Measurements from ENCODE around the gene LSG1.

The LSG1 gene

DNA sequence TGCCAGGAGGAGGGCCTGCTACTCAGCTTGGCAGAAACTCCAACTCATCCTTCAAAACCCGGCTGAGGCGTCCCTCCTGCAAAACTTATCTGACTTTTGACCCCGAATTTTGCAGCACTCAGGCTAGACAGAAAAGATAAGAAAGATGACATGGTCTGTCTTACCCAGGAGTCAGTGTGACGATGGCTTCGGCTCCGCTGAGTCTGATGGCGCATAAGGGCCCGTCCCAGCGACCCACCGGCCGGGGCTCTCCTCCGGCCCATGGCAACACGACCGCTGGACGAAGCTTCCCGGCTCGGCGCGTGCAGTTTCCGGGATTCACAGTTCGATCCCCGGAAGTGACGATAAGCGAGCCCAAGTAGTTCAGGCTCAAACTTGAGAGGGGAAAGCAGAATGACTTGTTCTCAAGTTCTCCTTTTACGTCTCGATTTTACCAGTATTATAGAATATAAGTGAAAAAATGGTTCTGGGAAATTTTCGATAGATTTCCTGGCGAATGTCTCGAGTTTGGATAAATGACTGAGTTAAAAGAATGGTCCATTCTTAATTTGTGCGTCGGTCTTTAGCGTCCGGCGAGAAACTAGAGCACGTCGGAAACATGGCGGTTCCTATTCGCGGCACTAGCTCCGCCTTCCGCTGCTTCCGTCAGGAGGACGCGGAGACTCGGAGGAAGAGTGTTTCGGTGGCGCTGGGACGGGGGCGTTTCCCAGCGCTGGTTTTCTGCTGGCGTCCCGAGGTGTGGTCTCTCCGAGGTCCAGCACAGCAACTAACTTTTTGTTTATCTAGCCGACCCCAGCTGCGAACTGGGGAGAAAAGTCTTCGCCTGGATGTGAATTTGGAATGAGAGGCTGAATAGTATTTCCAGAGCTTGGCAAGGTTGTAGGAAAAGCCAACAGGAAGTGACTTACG, at the start of gene LSG1:
LSG1 (minus strand) TSS at position 292 of the 909 bp plus-strand sequence; CDS start at position 263, 29 bp downstream.
- DNase-seq = peak; percentile 82 to 88

DNA sequence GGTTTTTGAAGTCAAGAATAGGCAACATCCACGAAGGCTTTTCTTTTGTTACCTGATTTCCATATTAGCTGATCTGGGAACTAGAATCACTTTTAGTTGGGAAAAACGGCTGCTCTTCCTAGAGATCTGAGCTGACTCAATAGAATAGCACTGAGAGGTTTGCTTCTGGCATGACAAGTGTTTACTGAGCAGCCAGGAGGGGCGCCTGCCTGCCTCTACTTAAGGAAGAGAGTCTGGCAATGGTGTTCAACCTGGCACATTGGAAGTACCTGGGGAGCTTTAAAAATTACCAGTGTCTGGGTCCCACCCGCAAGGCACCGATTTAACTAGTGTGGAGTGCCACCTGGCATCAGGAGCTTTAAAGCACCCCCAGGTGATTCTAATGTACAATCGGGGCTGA, 48.1 kb upstream of the LSG1 start:
- DNase-seq = no peak

DNA sequence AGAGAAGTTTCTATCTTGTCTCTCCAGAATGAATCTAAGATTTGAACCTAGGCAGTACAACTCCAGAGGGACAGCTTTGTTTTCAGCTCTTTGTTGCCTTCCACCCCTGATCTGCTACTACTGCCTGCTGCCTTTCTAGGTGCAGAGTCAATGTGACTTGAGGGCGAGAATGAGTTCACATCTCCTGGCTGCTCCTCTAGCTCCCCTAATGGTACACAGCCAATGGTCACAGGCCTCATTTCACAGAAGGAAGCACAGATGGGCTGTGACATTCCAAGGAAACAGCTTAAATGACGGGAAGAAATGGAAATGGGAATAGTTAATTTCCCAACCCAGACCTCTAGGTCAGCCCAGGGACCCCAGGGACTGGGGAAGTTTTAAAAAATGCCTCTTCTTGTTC, 46.1 kb upstream of the LSG1 start:
- DNase-seq = no peak

DNA sequence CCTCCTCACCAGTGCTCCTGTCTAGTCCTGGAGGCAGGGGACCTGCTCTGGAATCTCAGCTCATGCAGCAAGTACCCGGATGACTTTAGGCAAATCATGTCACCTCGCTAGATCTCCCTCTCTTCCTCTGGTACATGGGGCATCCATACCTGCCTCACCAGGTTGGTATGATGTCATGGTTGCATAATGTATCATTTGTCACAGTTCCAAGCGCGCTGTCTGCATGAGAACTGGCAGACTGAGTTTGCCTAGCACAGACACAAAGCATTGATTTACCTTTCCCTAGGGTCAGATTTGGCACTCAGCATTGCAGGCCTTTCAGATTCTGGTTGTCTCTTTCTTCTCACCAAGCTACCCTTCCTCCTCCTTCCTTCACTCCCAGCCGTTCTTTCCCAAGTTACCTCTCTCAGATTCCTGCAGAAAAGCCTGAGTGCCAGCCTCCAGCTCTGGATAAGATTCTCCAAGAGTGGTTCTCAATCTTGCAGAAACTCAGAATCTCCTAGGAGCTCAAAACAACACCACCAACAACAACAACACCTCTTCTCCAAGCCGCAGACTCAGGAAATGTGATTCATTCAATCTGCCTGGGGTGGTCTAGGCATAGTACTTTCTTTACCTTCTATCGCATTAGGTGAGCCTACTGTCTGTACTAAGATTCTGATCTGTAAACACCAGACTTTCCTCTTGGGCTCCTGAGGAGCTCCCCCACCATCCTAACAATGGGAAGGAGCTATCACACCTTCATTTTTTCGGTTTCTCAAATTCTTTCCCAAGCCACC, 43.2 kb upstream of the LSG1 start:
- DNase-seq = no peak

DNA sequence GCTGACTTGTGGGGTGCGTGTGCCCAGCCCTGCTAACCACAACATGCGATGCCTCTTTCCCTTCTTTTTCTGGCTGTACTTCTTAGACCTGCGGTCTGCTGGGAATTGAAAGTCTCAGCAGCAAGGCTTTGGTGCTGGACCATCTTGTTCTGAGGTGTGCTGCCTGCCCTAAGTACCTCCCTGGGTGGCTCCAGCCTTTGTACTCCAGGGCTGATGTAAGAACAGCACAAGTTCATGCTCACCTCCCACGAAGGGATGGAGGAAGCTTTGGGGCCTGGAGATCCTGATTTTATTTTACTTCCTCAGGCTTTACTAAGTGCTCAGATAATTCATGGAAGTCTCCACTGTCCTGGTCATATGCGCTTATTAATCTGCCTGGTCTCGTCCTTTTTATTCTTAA, 42.6 kb upstream of the LSG1 start:
- no peak for DNase-seq

DNA sequence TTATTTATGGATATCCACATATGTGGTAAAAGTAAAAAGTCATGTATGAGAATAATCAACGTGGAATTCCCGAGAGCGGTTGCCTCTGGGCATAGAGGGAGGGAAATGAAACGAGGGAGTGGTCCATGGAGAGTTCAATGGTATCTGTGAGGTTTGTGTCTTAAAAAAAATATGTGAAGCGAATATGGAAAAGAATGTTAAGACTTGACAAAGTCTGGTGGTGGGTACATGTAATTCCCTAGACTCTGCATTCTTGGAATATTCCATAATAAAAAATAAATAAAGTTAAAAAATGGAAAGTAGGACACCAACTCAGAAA, 42.1 kb upstream of the LSG1 start:
- DNase-seq = no peak

DNA sequence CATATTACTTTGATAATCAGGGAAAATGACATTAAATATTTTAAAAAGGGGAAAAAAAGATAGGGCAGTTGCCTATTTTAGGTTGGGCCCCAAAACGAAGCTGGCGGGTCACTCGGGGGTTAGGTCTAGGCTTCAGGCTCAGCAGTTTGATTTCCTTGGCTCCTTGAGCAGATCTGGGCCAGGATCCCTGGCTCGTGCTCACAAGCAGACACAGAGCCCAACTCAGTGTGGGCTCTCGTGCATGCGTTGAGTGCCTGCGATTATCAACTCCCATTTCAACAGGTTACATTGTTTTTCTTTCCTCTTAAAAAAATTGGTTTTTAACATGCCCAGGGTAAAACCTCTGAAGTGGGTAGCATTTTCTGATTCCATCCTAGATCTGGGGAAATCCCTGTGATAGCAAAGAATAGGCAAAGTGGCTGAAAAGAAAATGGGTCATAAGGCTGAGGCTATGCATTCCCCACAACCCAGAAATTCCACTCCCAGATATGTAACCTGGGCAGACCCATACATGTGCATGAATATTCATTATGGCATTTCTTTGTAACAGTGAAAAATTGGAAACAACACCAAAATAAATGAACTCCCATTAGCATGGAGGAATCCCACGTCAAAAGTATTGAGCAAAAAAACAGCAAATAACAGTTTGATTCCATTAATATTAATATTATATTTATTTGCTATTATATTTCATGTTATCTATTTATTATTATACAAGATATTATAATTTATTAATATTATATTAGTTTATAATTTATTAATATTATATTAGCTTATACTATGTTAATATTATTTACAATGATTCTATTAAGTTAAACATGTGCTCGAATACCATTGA, 41.5 kb upstream of the LSG1 start:
- DNase-seq = no peak

DNA sequence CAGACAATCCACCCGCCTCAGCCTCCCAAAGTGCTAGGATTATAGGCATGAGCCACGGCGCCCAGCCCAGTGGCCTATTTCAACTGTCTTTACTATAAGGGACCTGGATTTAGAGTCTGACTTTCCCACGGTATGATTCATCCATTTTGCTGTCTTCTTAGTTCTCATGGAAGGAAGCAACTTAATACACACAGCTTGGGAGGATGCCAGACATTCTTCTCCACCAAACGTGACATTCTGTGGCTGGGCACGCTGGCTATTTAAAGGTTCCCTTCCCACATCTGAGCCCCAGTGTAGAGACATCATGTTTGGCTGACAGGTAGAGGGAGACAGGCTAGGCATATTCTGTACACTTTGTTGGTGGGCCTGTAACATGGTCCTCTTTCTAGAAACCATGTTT, 39.9 kb upstream of the LSG1 start:
- no peak for DNase-seq

DNA sequence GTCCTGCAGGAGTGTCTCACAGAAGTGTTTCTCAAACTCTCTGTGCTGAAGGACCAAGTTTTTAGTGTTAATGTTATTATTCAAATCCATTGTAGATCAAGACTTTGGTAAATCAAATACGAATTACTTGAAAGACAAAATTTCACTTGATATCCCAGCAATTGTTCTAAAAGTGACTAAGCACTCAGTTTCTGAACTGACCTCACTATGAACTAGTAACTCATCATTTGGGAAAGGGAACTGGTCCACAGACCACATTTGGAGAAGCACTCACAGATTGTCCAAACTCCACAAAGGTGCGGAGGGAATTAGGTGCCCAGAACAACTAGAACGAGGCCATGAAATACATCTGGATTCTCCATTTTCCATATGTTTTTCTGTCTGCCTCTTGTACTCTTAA, 39.3 kb upstream of the LSG1 start:
- no peak for DNase-seq

DNA sequence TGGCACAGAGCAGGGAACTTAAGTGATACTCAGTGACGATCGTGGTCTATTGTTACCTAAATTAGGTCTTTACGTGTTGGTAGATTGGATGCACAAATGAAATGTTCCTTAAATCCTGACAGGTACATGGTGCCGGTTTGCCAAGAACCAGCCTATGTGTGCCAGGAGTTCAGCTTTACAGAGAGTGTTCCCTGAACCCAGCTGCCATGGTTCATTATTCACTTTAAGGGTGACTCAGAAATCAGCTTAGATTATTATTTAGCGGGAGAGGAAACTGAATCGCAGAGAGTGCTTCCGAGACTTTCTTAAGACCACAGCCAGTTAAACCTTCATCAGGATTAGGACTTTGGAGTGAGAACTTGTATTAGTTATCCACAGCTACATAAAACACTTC, 35.2 kb upstream of the LSG1 start:
- no peak for DNase-seq

DNA sequence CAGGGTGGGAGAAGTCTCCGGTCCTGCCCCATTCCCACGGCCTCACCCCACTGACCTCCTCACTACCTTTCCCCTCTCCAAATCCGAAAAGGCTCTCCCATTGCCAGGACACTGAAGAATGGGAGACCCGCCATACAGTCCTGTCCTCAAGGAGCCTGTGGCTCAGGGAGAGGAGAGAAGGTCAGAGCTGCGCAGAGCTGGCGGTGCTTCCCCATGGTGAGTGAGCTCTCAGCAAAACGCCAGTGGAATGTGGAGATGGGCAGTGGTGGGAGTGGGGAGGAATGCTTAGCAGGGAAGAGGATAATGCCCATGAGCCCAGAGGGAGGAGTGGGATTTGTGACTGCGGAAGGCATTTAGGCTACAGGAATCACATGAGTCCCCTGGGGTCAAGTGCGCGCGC, 33.8 kb upstream of the LSG1 start:
- DNase-seq = no peak

DNA sequence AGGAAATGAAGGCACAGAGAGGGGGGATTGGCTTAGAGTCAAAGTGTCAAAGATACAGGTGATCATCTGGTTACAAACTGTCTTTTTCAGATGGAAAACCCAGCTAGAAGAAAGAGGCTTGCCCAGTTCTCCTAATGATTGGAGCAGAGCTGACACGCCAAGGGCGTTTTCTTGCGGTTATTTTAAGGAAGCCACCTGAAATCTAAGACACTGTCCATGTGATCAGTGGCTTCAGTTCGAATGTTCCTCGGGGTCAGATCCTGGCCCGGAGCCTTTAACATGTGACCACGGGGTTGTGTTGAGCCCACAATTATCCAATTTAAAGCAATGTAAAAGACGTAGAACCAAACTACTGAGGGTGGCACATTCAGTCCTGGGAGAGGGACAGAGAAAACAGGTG, 33.2 kb upstream of the LSG1 start:
- DNase-seq = no peak

DNA sequence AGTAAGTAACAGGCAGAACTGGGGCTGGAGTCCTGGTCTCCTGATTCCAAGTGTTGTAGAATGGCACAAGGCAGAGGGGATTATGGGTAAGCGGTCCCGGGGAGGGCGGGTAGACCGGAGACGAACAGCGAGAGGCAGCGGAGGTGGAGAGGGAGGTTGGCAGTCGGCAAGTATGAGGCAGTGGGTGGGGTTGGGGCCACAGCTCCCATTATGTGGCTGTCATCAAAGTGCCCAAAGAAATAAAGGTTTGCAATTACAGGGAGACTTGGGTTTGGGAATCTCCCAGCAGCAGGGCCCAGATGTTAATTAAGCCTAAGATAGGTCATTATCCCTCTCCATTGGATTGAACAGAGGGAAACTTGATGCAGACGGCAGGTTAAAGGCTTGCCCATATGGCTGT, 30.6 kb upstream of the LSG1 start:
- no peak for DNase-seq

DNA sequence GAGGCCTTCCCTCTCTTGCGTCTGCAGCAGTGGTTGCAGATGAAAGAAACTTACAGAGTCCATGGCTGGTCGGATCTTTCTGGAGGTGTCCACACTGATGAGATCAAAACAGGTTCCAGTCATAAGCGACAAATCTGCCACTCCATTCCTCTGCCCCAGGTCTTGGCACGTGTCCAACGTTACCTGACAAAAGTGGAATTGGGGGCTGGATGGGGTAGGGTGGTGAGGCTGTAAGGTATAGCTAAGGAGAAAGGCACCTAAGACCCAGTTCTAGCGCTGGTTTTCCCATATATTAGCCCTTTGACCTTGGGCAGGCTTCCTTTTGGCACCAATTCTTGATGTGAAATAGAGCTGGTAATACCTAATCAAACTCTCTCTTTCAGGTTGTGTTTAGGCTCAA, 24.7 kb upstream of the LSG1 start:
- no peak for DNase-seq

DNA sequence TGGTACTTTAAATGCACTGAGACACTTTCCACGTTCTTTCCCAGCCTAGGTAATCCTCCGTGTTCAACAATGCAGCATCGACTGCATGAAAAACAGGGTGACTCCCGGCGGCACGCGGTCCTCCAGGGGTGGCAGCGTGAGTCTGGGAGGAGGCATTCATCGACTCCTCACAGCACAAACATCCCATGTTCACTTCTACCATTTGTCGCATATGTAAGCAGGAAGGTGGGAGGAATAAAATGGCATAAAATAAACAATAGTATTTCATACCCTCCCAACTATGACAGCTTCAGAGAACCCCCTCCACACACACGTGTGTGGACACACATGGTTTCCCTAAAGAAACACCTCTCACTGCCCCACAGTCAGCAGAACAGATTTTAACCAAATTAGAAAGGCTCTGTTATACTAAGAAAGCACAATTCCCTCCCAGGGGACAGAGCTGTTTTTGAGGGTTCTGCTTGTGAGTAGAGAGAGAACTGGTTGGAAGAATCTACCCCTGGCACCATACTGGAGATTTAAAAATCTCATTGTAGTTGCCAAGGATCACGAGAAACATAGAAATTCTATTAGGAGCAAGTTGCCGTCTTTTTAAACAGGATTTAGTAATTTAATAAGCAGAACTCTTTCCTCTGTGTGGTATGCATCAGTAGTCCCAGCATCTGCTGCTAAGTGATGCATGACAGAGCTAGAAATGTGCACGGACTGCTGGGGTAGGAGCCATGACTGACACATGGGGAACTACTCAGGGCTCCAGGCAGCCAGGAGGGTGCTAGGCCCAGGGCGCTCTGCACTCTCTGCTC, 19.7 kb upstream of the LSG1 start:
- no peak for DNase-seq

DNA sequence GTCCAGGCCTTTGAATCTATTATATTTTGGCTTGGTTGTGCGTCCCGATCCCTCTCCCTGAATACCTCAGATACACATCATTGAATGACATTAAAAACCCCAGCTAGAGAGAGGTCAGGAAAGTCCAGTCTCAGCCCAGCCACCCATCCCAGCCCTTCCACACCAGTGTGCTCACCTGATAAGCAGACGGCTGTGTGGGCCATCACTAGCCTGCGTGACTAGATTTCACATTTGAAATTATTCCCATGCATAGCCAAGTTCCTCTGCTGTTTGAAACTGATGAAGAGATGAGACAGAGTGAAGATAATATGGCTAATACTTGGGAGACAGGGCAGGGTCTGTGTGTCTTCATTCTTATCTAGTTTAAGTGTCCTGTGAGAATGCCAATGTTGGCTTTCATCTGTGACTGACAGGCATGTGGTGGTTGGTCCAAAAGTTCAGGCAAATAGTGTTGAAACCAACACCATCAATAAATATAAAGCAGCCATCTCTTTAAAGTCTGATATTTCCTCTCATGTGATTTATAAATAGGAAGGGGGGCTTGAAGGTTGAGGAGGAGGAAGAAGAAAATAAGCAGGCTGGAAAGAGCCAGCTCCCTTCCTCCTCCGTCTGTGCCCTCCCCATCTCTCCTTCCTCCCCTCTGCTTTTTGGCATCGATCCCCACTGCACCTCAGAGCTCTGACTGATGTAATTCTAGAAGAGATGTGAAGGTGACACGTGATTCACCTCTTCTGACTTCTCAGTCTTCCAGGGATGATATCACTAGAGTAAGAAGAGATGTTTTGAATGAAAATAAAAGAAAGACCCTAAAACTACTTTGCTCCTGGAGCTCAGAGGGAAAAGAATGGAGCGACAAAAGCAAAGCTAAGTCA, 18.7 kb upstream of the LSG1 start:
- no peak for DNase-seq

DNA sequence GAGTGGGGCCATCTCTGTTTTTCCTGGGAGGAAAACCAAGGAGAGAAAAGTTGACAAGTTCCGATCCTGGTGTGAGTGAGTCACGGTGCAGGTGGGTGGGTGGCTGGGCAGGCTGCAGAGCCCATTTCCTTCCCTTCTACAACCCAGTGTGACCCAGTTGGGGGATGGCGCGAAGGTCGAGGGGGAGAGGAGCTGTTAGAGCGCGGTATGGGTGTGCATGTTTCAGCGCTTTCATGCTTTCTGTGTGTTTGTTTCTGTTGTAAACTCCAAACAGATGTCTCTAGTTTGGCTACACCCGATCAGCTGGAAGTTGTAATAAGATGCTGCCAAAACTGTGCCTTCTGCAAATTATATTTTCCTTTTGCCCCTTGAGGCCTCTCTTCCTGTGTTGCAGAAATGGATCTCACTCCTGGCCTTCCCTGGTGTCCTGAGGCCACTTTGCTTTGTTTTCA, 17.5 kb upstream of the LSG1 start:
- DNase-seq = no peak

DNA sequence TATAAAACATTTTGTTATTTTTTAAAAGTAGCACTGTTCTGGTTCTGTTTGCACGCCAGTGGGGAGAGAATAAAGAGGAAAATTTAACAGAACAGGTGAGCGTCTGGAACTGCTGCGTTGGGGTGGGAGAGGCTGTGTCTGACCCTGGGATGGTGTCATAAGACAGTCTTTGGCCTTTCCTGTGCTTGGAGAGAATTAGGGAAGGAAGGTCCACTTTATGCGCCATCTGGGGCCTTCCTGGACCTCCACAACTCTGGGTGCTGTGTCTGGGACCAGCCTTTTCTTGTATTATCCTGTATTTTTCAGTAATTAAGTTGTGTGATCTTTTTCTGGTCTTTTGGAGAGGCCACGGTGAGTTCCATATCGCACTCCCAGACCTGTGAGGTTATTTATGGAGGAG, 17.0 kb upstream of the LSG1 start:
- no peak for DNase-seq

DNA sequence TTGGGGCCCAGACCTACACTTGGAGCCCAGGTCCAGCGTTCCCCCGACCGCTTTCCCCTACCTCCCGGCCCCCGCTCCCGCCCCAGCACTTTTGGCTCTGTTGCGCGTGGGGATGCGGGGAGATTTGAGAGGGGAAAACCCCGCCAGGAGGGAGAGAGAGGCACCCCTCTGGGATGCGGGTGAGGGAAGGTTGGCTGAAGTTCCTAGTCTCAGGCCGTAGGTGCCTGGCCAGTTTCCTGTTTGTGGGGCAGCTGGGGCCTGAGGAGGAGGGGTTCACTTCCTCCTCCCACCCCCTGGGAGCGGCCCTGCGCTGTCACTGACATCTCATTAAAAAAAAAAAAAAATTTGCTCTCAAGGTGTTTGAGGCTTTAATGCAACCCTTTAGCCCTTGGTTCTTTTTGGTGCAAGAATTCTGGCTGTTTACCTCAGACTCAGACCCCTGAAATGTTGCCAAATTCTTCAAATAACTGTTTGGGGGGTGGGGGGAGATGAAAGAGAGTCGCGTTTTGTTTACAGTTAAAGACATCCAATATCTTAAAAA, 16.3 kb upstream of the LSG1 start:
- DNase-seq = peak; percentile 10 to 19

DNA sequence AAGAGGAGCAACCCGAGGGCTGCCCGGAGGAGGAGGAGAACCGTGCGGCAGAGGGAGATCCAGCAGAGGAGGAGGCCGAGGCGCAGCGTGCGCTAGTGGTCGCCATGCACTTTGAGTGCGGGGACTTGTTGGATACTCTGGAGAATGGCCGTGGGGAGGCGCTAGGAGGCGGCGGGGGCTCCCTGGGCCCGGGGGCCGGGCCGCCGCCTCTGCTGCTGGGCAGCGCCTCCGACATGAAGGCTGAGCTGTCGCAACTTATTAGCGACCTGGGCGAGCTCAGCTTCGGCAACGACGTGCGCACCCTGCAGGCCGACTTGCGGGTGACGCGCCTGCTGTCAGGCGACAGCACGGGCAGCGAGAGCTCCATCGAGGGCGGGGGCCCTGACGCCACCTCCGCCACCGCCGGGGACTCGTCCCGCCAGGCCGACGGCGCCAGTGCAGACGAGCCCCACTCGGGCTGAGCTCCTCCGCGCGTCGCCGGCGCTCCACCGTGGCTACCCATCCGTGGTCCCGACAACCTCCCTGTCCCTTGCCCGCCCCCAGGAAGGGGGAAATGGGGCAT, 15.7 kb upstream of the LSG1 start:
- peak; percentile 81 to 84 for DNase-seq

Measured in stimulated activated CD4-positive, alpha-beta T cell treated with anti-CD3 and anti-CD28 coated beads, Interleukin-4, amount 100 ng/mL, for 4 hours (primary cell).